WTC11 (cell line): ENCODE results near the gene UHRF1.

Source experiments
- ETV6 ChIP-seq: sonication (generic); formaldehyde crosslinking; IDR thresholded peaks from 2 replicates; pipeline ENCODE4 v1.8.1; 2022; ENCODE audit warnings: mild to moderate bottlenecking, missing genetic modification reagents
- NFE2L1 ChIP-seq: sonication (generic); formaldehyde crosslinking; IDR thresholded peaks from 2 replicates; pipeline ENCODE4 v1.8.1; 2023; ENCODE audit warnings: missing genetic modification reagents
- ZNF121 ChIP-seq: sonication (generic); formaldehyde crosslinking; IDR thresholded peaks from 2 replicates; pipeline ENCODE4 v1.8.0; 2023; ENCODE audit warnings: missing genetic modification reagents
- ZNF396 ChIP-seq: fragments of 250-450 bp; sonication (Bioruptor Pico); IDR thresholded peaks from 2 replicates; pipeline ENCODE4 v1.8.0; 2021; ENCODE audit warnings: mild to moderate bottlenecking, moderate library complexity, borderline replicate concordance
- TF ChIP-seq, protein P1 (sequence below): fragments of 200-600 bp; IDR thresholded peaks from 2 replicates; pipeline ENCODE4 v1.8.0; 2022; ENCODE audit warnings: antibody characterized with exemption

DNA sequence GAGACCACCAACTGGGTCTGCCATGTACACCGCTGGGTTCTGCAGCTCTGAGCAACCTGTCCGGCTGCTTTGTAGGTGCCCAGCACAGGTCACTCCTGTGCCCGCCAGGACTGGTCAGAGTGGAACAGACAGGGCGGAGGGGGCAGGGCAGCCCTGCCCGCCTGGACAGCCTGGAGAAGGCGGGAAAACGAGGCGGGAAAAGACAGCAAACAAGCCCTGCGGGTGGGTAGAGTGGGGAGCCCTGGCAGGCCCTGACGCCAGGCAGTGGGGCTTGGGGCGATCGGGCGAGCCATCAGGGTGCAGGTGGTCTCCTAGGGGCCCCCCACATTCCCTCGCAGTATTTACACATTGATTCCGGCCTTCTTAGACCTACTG lies 533 bp upstream of the UHRF1 start:
- no peak for TF ChIP-seq ETV6 (CRISPR knock-in tag)
- TF ChIP-seq, protein P1, sequence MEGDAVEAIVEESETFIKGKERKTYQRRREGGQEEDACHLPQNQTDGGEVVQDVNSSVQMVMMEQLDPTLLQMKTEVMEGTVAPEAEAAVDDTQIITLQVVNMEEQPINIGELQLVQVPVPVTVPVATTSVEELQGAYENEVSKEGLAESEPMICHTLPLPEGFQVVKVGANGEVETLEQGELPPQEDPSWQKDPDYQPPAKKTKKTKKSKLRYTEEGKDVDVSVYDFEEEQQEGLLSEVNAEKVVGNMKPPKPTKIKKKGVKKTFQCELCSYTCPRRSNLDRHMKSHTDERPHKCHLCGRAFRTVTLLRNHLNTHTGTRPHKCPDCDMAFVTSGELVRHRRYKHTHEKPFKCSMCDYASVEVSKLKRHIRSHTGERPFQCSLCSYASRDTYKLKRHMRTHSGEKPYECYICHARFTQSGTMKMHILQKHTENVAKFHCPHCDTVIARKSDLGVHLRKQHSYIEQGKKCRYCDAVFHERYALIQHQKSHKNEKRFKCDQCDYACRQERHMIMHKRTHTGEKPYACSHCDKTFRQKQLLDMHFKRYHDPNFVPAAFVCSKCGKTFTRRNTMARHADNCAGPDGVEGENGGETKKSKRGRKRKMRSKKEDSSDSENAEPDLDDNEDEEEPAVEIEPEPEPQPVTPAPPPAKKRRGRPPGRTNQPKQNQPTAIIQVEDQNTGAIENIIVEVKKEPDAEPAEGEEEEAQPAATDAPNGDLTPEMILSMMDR = no peak
- no peak for TF ChIP-seq ZNF121 (CRISPR knock-in tag)
- no peak for TF ChIP-seq NFE2L1 (CRISPR knock-in tag)
- TF ChIP-seq ZNF396 (CRISPR knock-in tag) = no peak
